Frontal cortex (tissue), 4 donors: ENCODE measurements around the gene PRPF40B. TPM values are rescaled to one million over a fixed set of nuclear protein-coding genes. Genes with fewer than 3 reads are reported as not detected.
"Not testable (repeated sequence)": the region's sequence is repeated elsewhere in the genome, so short reads cannot be mapped to it uniquely, and the experiment has no call there.

Experiments used
- DNase-seq, 2 donors: peaks; one replicate each; pipeline ENCODE4 v3.0.0; 2012; ENCODE audit warnings: low spot score in 2 of 2
- FAIRE-seq: peaks from 2 replicates; lab custom pipeline; 2012; peaks lifted over from hg19 to GRCh38; lab: Jason Lieb, UNC
- total RNA-seq: library from RNA; depleted of rRNA; stranded (reverse); fragments of >200 nt; gene quantifications from one replicate; pipeline ENCODE4 v1.2.3, GENCODE V29; 2014
- donor health status: control.
- donor health status: control.
- donor health status: control.

Gene PRPF40B
- total RNA-seq, 1 donor from 2014 or later, result 19.2 TPM

DNA sequence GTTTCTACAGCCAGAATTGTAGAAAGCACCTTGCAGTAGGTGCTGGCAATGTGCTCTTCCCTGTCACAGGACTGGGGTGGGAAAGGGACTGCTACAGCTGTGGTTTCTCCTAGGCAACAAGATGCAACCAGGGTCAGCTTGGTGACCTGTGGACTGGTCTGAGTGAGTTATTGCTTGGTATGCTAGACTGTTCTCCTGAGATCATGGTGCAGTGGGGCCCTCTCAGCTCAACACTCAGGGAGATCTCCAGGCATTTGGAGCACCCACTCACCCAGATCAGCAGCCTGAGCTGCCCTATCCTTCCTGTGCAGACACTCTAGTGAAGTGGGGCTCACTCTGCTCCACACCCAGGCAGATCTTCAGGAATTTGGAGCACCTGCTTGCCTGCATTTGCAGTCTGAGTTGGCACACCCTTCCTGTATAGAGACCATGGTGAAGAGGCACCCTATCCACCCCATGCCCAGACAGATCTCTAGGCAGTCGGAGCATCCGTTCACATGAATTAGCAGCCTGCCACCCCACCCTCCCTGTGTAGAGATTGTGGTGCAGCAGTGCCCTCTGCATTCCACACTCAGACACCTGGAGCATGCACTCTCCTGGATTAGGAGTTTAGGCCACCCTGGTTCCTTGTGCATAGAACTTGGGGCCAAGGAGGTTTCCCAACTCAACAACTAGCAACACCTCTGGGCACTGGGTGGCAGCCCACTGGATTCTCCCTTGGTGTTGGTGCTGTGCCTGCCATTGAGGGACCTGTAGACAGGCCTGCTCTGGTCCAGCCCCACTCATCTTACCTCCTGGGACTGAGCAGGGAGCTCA lies 14.1 kb upstream of the PRPF40B start:
- FAIRE-seq (no peak), DNase-seq (no peak)

- DNase-seq (no peak), FAIRE-seq (no peak)
Observed at GRCh38 chr12:49609875-49610154, 13.5 kb upstream of the PRPF40B start.

DNA sequence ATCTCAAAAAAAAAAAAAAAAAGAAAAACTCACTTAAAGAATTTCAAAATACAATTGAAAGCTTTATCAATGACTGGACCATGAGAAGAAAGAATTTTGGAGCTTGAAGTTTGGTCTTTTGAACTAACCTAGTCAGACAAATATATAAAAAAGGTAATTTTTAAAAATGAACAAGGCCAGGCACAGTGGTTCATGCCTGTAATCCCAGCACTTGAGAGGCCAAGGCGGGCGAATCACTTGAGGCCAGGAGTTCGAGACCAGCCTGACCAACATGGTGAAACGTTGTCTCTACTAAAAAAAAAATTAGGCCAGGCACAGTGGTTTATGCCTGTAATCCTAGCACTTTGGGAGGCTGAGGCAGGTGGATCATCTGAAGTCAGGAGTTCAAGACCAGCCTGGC lies 12.6 kb upstream of the PRPF40B start:
- DNase-seq, FAIRE-seq: not testable (repeated sequence)

- no peak for DNase-seq
- no peak for FAIRE-seq
Observed at GRCh38 chr12:49612210-49612609, 11.2 kb upstream of the PRPF40B start.

DNA sequence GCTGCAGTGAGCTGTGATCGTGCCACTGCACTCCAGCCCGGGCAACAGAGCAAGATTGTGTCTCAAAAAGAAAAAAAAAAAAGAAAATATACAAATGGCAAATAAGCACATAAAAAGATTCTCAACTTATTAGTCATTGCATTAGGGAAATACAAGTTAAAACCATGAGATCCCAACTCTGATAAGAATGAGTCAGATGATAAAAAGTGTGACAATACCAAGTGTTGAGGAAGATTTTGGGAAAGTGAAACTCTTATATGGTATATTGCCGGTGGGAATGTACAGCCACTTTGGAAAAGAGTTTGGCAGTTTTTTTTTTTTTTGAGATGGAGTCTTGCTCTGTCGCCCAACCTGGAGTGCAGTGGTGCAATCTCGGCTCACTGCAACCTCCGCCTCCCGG lies 7.6 kb upstream of the PRPF40B start:
- DNase-seq (no peak), FAIRE-seq (no peak)

DNA sequence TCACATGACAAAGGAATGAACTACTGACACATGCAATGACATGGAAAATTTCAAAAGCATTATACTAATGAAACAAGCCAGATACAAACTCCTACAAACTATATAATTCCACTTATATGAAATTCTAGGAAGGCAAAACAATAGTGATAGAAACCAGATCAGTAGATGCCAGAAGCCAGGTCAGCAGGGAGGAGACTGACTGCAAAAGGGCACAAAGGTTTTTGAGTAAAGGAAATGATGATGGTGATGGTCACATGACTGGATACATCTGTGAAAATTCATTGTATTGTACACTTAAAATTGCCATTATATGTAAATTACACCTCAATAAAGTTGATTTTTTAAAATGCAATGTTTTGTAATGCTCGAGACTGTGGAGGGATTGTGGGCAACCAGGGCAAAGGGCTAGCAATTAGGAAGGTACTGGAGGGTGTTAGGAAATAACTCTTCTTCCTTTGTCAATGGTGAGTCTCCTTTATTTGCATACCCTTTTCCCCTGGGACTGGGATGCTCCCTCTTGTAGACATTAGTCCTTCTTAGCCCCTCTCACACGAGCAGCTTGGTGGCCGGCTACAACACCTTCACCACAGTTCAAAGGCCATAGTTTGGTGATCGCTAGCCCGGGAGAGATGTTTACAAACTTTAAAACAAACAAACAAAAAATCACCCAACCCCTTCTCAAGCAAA lies 6.7 kb upstream of the PRPF40B start:
- no peak for FAIRE-seq

DNA sequence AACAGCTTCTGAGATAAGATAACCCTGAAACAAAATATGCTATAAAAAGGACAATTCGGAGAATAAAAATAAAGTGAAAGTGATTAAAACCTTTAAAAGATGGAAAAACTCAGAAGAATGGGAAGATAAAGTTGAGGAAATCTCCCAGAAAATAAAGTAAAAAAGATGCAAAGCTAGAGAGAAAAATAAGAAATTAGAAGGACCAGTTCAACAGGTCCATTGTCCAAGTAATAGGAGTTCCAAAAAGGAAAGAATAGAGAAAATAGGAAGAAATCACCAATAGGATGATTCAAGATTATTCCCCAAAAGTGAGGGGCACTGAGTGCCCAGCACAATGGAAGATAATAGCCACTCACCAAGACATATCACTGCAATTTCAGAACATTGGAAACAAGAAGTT lies 4.8 kb upstream of the PRPF40B start:
- DNase-seq (no peak), FAIRE-seq (no peak)

More for the DNA sequence above, 6.7 kb upstream of the PRPF40B start:
- DNase-seq, result no peak

GRCh38 chr12:49619286-49619685 lies 4.1 kb upstream of the PRPF40B start:
- DNase-seq (no peak), FAIRE-seq (no peak)

GRCh38 chr12:49621651-49622500 lies 1.5 kb upstream of the PRPF40B start:
- no peak for FAIRE-seq

DNA sequence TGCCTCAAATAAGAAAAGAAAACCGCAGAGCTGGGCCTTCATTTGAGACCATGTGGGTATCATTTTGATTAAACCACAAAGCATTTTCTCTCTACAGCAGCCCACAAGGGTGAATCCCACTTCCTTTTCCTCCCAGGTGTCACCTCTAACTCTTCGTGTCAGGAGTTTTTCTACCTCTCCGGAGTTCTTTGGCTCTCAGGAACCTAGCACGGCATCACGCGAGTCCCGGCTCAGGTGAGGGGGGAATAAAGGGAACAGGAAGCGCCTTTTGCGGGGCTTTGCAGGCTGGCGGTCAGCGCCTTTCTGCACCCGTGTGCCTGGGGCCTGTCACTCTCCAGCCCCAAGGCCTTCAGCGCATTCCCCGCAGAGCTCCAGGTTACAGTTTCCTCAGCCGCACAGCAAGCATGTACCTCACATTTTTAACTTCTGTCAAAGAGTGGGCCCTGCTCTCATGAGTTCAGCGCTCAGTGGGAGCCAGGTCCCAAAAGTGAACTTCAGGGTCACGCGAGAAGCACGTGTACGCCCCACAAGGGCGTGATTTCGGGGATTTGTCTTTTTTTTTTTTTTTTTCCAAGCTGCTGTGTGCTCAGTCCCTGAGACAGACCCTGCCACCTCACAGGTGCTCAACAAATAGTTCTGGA lies 740 bp upstream of the PRPF40B start:
- DNase-seq (peak in 1 of 2 donors; percentile 51), FAIRE-seq (no peak)

More at GRCh38 chr12:49621651-49622500, 1.5 kb upstream of the PRPF40B start:
- no peak for DNase-seq

DNA sequence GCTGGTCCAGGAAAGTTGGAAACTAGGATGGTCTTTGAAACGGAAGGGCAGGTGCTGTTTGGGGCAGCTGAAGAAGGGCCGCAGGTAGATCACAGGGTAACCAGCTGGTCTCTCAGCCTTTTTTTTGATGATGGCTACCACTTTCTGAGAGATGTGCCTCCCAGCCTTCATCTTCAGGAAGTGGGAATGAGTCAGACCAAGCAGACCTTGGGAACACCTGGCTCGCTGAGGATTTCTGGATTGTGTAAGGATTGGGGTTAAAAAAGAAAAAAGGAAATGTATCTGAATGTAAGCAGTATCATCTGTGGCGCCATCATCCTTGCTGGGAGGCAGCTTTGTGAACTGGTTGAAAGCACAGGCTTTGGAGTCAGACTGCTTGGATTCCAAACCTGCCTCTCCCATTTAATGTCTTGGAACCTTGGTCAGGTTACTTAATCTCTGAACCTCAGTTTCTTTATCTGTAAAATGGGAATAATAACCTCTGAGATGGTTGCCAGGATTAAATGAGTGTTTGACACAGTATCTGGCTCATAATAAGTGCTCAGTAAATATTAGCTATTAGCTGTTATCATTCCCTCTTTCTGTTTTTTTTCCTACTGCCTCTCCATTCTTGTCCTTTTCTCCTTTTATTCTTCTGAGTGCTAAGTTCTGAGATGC lies 1.7 kb downstream of the PRPF40B start:
- DNase-seq (no peak), FAIRE-seq (no peak)

DNA sequence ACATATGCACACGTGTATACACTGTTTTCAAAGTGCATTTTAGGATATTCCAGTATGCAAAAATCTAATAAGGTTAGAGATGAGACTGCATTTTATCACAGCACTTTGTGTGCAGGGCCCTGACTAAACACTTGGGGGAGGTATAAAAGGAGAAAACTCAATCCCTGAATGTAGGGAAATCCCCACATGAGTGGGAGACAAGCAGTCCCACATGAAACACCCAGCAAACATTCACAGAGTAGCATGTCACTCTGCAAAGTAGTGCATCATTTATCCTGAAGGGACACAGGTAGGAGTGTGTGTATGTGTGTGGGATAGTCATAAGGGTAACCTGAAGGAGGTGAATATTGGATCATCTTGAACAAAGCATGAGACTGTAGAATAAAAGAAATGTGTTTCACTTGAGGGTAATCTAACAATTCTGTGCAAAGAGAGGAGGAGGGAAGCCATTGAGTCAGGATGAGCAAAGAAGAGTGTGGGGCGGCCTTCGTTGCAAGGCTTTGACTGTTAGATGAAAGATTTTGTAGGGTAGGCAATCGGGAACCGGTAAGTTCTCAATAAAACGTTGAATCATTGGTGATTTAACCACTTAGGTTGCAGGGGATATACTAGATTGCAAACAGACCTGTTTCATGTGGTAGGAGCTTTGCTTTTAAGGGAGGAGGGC lies 2.9 kb downstream of the PRPF40B start:
- FAIRE-seq, result no peak
- no peak for DNase-seq

- DNase-seq, result no peak
- FAIRE-seq, result no peak
Observed at GRCh38 chr12:49626836-49627235, 3.5 kb downstream of the PRPF40B start.

DNA sequence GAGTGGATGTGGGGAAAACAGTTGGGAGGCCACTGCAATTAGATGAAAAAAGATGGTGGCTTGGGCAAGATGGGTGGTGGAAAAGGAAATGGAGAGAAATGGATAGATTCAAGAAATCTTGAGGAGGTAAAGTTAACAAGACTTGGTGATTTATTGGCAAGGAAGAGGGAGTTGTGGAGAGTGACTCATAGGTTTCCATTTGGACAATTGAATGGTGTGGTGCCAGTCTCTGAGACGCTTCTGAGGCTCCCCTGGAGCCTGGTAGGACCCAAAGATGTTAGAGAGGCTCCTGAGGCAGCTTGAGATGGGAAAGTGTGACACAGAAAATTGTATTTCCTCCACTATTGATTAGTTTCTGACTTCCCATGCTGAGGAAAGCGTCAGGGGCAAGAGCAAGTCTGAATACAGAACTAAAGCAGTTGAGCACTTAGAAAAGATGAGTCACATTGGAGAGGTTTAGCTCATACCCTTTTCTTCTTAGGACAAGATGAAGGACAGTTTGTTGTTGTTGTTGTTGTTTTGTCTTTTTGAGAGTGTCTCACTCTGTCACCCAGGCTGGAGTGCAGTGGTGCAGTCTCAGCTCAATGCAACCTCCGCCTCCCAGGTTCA lies 4.5 kb downstream of the PRPF40B start:
- FAIRE-seq (no peak), DNase-seq (no peak)

- no peak for FAIRE-seq
- DNase-seq, result no peak
Observed at GRCh38 chr12:49631336-49631907, 8.1 kb downstream of the PRPF40B start.

GRCh38 chr12:49632401-49632800 lies 9.0 kb downstream of the PRPF40B start:
- DNase-seq, result no peak
- no peak for FAIRE-seq

DNA sequence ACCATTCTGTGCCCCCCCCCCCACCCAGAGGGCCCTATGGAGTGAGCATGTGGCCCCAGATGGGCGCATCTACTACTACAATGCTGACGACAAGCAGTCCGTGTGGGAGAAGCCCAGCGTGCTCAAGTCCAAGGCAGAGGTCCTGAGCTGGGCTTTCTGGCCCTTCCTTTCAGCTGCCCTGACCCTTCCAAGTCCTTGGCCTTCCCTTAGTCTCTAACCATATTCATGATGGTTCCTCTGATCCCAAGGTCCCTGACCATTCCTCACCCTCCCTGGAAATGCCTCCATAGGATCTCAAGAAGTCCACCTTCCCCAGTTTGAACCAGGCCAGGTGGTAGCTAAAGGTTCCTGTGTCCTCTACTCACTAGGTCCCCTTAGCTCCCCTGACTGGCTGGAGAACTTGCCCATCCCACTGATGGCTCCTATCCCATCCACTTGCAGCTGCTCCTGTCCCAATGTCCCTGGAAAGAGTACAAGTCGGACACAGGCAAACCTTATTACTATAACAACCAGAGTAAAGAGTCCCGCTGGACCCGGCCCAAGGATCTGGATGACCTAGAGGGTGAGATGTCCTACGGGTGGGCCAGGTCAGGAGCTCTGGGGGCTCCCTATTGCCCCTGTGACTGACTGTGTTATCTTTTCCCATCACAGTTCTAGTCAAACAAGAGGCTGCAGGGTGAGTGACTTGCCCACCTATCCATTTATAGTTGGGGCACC lies 9.8 kb downstream of the PRPF40B start:
- no peak for DNase-seq
- FAIRE-seq, result no peak
